GM19238 (cell line): ENCODE measurements around the gene TMEM106B.
"Not testable (repeated sequence)": the region's sequence is repeated elsewhere in the genome, so short reads cannot be mapped to it uniquely, and the experiment has no call there.

Experiments
- DNase-seq: peaks from one replicate; pipeline ENCODE4 v3.0.0; 2011; ENCODE audit warnings: low spot score; ENCODE audit not compliant: insufficient read length

TMEM106B gene

GRCh38 chr7:12211054-12211710 is at the start of gene TMEM106B:
TMEM106B (plus strand) TSS chr7:12211294; CDS start chr7:12214811, 3,517 bp downstream.
- DNase-seq, result peak; percentile 68

DNA sequence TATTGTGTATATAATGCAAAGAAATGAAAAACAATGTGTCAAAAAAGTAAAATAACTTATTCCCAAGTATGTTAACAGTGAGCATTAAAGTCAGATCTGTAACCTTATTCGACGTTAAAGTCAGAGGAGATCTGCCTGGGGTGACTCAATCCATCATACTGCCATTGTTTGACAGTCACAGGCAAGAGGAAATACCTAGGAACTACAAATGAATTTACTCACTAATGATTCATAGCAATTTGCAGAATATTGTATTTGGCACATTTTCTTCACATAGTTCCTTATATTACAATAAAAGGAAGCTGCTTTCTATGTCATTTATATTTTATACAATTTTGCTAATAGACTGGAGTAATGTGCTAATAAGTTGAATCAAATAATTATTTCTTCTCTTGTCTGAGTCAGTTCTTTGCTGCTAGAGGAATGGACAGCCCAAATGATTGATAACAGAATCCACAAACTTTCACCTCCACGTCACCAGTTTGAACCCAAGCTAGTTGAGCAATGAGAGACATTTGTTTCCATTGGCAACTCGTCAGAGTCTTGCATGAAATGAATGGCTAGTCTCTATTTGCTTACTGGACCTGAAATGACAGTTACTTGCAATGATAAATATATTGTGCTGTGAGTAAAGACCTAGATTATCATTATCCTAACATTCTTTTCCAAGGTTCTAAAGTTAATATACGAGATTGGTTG is 48.5 kb upstream of the TMEM106B start:
- DNase-seq, result no peak

DNA sequence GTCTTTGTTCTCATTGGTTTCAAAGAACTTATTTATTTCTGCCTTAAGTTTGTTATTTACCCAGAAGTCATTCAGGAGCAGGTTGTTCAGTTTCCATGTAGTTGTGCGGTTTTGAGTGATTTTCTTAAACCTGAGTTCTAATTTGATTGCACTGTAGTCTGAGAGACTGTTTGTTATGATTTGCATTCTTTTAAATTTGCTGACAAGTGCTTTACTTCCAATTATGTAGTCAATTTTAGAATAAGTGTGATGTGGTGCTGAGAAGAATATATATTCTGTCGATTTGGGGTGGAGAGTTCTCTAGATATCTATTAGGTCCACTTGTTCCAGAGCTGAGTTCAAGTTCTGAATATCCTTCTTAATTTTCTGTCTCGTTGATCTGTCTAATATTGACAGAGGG is 43.0 kb upstream of the TMEM106B start:
- DNase-seq, result not testable (repeated sequence)

GRCh38 chr7:12169981-12170820 is 40.9 kb upstream of the TMEM106B start:
- DNase-seq, result not testable (repeated sequence)

GRCh38 chr7:12173671-12174070 is 37.4 kb upstream of the TMEM106B start:
- no peak for DNase-seq

- no peak for DNase-seq
Measured at GRCh38 chr7:12174931-12175330, 36.2 kb upstream of the TMEM106B start.

GRCh38 chr7:12178317-12178716 is 32.8 kb upstream of the TMEM106B start:
- DNase-seq, result no peak

- DNase-seq, result no peak
Measured at GRCh38 chr7:12194426-12194825, 16.7 kb upstream of the TMEM106B start.

DNA sequence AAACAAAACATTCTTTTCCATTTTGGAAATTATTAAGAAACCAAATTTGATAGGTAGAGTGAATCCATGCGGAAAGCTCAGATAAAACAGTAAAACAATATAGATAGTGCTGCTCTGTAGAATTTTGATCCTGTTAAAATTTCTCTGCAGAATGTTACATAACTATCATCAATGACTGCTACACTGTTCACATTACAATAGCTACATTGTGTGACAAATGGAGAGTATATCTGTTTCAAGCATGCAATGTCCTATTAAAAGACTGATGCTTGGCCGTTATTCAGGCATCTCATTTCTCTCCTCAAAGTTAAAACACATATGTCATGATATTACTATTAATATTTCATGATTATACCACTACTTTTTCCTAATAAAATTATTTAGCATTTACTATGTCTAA is 14.7 kb upstream of the TMEM106B start:
- DNase-seq, result no peak

DNA sequence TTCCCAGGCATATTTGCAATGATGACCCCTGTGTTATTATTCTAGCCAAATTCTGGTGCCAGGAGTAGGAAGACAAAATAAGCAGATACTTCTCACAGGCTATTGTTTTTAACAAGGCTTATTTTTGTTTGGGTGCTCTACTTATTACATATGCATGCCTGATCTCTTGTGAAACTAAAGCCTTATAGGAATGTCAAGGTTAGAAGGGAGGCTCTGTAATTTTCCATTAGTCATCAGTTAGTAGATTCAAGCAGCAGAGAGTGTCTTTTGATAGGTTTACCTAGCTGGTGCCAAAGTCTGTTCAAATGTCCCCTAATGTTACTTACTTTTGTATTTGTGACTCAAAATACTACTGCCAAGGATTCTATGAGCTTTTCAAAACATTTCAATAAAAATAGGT is 11.7 kb upstream of the TMEM106B start:
- no peak for DNase-seq

GRCh38 chr7:12207046-12207445 is 4.0 kb upstream of the TMEM106B start:
- DNase-seq, result no peak

GRCh38 chr7:12209221-12209620 is 1.9 kb upstream of the TMEM106B start:
- DNase-seq, result no peak

- DNase-seq, result no peak
Measured at GRCh38 chr7:12210179-12211053, 678 bp upstream of the TMEM106B start.

GRCh38 chr7:12211711-12212485 is 804 bp downstream of the TMEM106B start:
- no peak for DNase-seq

- no peak for DNase-seq
Measured at GRCh38 chr7:12217311-12217710, 6.2 kb downstream of the TMEM106B start.

DNA sequence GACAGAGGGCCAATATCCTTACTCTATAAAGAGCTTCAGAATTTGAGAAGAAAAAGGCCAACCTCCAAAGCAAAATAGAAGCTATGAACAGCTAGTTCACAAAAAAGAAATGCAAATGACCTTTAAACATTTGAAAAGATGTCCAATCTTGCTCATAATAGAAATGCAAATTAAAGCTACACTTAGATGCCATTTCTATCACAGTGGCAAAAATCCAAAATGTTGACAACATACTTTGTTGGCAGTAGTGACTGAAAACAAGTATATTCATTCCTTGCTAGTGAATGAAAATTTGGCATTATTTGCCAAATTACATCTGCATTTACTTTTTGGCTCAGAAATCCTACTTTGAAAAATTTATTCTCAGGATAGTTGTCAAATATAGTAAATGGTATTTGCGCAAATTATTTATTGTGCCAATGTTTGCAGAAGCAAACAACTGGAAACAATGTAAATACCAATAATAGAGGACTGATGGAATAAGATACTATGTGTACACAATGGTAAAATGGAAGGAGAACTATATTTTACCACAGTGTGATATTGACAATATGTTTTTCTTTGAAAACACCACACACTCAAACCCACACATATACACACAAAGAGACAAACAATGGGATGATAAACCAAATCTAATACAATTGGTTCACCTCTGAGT is 9.4 kb downstream of the TMEM106B start:
- DNase-seq, result no peak

DNA sequence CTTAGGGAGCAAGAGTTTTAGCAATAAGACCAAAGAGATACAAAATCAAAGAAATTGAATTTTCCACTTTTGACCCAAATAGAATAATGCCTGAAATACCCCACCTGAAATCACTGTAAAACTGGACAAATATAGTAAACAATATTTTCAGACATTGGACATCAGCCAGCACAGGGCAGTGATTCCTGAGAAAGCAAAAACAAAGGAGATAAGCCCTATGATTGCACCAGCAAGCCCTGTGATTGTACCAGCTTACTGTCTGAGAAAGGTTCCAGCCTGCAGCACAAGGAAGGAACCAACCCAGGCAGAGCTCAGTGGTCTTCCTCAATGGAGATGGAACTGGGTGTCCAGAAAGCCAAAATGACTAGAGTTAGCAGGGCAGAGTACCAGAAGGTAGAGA is 10.3 kb downstream of the TMEM106B start:
- no peak for DNase-seq

GRCh38 chr7:12222889-12223579 is 11.9 kb downstream of the TMEM106B start:
- DNase-seq, result no peak

GRCh38 chr7:12225017-12225416 is 13.9 kb downstream of the TMEM106B start:
- DNase-seq, result not testable (repeated sequence)
